Aorta (tissue), 5 donors: ENCODE measurements around the gene IL12RB1. TPM values are rescaled to one million over a fixed set of nuclear protein-coding genes. Genes with fewer than 3 reads are reported as not detected.
A peak's percentile ranks its signal among the peaks of the same experiment; 100 is the strongest.
"Not testable (repeated sequence)": the region's sequence is repeated elsewhere in the genome, so short reads cannot be mapped to it uniquely, and the experiment has no call there.

Experiments
- ATAC-seq: fragments of 200-7000 bp; cut with Tn5 transposase; one replicate; pipeline ENCODE4 v1.9.1; 2022; ENCODE audit warnings: moderate library complexity; ENCODE audit not compliant: low FRiP score
- DNase-seq, 2 donors: peaks; one replicate each; pipeline ENCODE4 v3.0.0-alpha.2; 2020
- H3K27ac ChIP-seq, 2 donors: one replicate each; pipeline ENCODE4 v1.5.1; 2013; ENCODE audit warnings: low read length in 2 of 2, mild to moderate bottlenecking in 2 of 2, moderate library complexity in 2 of 2, control low read depth in 1 of 2, inconsistent platforms in 1 of 2, low read depth in 1 of 2
- H3K27me3 ChIP-seq, 2 donors: one replicate each; pipeline ENCODE4 v1.6.1; 2013; ENCODE audit warnings: control low read depth in 1 of 2, low read length in 1 of 2, mild to moderate bottlenecking in 1 of 2, moderate library complexity in 1 of 2; ENCODE audit not compliant: insufficient read depth in 2 of 2, control insufficient read depth in 1 of 2
- H3K36me3 ChIP-seq, 2 donors: one replicate each; pipeline ENCODE4 v1.6.1; 2013; ENCODE audit warnings: control low read depth in 1 of 2, low read length in 1 of 2, mild to moderate bottlenecking in 1 of 2; ENCODE audit not compliant: insufficient read depth in 2 of 2, control insufficient read depth in 1 of 2
- H3K4me1 ChIP-seq, 2 donors: one replicate each; pipeline ENCODE4 v1.6.1; 2013; ENCODE audit warnings: low read length in 2 of 2, control low read depth in 1 of 2, mild to moderate bottlenecking in 1 of 2, moderate library complexity in 1 of 2; ENCODE audit not compliant: insufficient read depth in 2 of 2, control insufficient read depth in 1 of 2
- H3K4me3 ChIP-seq, 2 donors: one replicate each; pipeline ENCODE4 v1.5.1; 2013; ENCODE audit warnings: low read length in 2 of 2, control low read depth in 1 of 2, mild to moderate bottlenecking in 1 of 2
- H3K9me3 ChIP-seq: one replicate; pipeline ENCODE4 v1.6.1; 2013; ENCODE audit warnings: mild to moderate bottlenecking, low read length; ENCODE audit not compliant: control insufficient read depth
- WGBS, 2 donors: extraction: QIAGEN DNeasy Blood & Tissue Kit; methylation state at CpG; one replicate each; pipeline ENCODE4 v1.1.7; 2013; 5-methylcytosine and 5-hydroxymethylcytosine counted together
- intact Hi-C, 2 donors: fragments of 100-400 bp; cut with DNase I; formaldehyde crosslinking; loops; one replicate each; pipeline versions ENCODE4 v1.14.2 to v1.15.0; 2022
- polyA plus RNA-seq, 2 donors: library from polyadenylated mRNA; stranded (reverse); fragments of 200-250 nt; gene quantifications; one replicate each; pipeline ENCODE4 v1.2.3, GENCODE V29; 2013
- total RNA-seq, 2 donors: library from RNA; stranded (reverse); fragmentation: NEBNext Ultra II Directional; extraction: Animal tissue kit (Norgen Biotek cat#: 25700); gene quantifications; one replicate each; pipeline ENCODE4 v1.2.1, GENCODE V29; 2021
- donor health status: healthy with polysubstance abuse.
- donor health status: Bipolar disorder and iron deficiency.
- donor health status: DM: no; HTN: no; CAD: no.
- donor health status: DM: no; HTN: no; CAD: no.
- donor health status: DM: yes; HTN: yes; CAD: no.

Gene IL12RB1
- total and polyA plus RNA-seq, 4 donors, result 0.69 to 2.6 (median 1.2) TPM

GRCh38 chr19:18097993-18098890 is 11.5 kb upstream of the IL12RB1 start:
- no peaks in the 10 kb centered on the region for H3K9me3 ChIP-seq
- H3K27me3 ChIP-seq, result no peaks in the 10 kb centered on the region
- 38% methylated on average over 22 of the region's 22 CpGs for WGBS, 2 donors

GRCh38 chr19:18097217-18097992 is 10.7 kb upstream of the IL12RB1 start, which contains the start of gene MAST3:
Gene MAST3 (plus strand): TSS chr19:18097778. CDS start chr19:18097793, 15 bp downstream.
- Histone ChIP-seq H3K4me3 (peak within 1 kb of the TSS; percentile 42 to 59), H3K4me1 (no peaks in the 10 kb centered on the region), H3K9me3 (no peaks in the 10 kb centered on the region), H3K36me3 (no peaks in the 10 kb centered on the region), H3K27ac (no peak within 1 kb of the TSS), H3K27me3 (no peaks in the 10 kb centered on the region)
- ATAC-seq (peak; percentile 91), DNase-seq (peak; percentile 93 to 94)
- intact Hi-C loops, result no loop called here
- WGBS, 2 donors, result 23 to 25% methylated on average over 52 to 54 of the region's 54 CpGs

More at GRCh38 chr19:18097993-18098890, 11.5 kb upstream of the IL12RB1 start:
- Histone ChIP-seq H3K4me1 (peaks cover 0 to 2% of the 10 kb centered on the region in 2 donors), H3K36me3 (no peaks in the 10 kb centered on the region), H3K4me3 (peak overlapping the region; percentile 42 to 59), H3K27ac (no peak overlapping the region)
- intact Hi-C loops, result no loop called here
- DNase-seq, result peak in 1 of 2 donors; percentile 64
- ATAC-seq, result no peak

GRCh38 chr19:18096258-18096657 is 9.5 kb upstream of the IL12RB1 start:
- Histone ChIP-seq H3K4me3 (no peak overlapping the region), H3K9me3 (no peaks in the 10 kb centered on the region), H3K36me3 (no peaks in the 10 kb centered on the region), H3K4me1 (no peaks in the 10 kb centered on the region), H3K27ac (no peak overlapping the region), H3K27me3 (no peaks in the 10 kb centered on the region)
- no peak for ATAC-seq
- WGBS, 2 donors, result 94 to 97% methylated on average over 2 of the region's 2 CpGs
- intact Hi-C loops, result no loop called here
- DNase-seq, result no peak

- H3K27me3 ChIP-seq, result no peaks in the 10 kb centered on the region
- H3K4me3 ChIP-seq, result no peak overlapping the region
- H3K9me3 ChIP-seq, result no peaks in the 10 kb centered on the region
- 63 to 65% methylated on average over 6 of the region's 6 CpGs for WGBS, 2 donors
- no peak overlapping the region for H3K27ac ChIP-seq
- no peak for DNase-seq
- no peaks in the 10 kb centered on the region for H3K4me1 ChIP-seq
- intact Hi-C loops, result no loop called here
- ATAC-seq, result no peak
- H3K36me3 ChIP-seq, result no peaks in the 10 kb centered on the region
Measured at GRCh38 chr19:18093439-18094161, 6.9 kb upstream of the IL12RB1 start.

- peak in 1 of 2 donors; percentile 84 for DNase-seq
- Histone ChIP-seq H3K27me3 (no peaks in the 10 kb centered on the region), H3K27ac (no peak overlapping the region), H3K4me1 (no peaks in the 10 kb centered on the region), H3K9me3 (no peaks in the 10 kb centered on the region), H3K4me3 (no peak overlapping the region), H3K36me3 (no peaks in the 10 kb centered on the region)
- WGBS, 2 donors, result 75 to 77% methylated on average over 12 of the region's 12 CpGs
- intact Hi-C loops, result no loop called here
- ATAC-seq, result peak; percentile 15
Measured at GRCh38 chr19:18091217-18091608, 4.5 kb upstream of the IL12RB1 start.

- WGBS, 2 donors, result 45 to 57% methylated on average over 11 to 12 of the region's 12 CpGs
- intact Hi-C loops, result no loop called here
- no peaks in the 10 kb centered on the region for H3K9me3 ChIP-seq
- H3K27ac ChIP-seq, result no peak overlapping the region
- DNase-seq, result no peak
- H3K27me3 ChIP-seq, result no peaks in the 10 kb centered on the region
- ATAC-seq, result no peak
- no peak overlapping the region for H3K4me3 ChIP-seq
- no peaks in the 10 kb centered on the region for H3K36me3 ChIP-seq
- H3K4me1 ChIP-seq, result no peaks in the 10 kb centered on the region
Measured at GRCh38 chr19:18090545-18091216, 3.9 kb upstream of the IL12RB1 start.

GRCh38 chr19:18089726-18090125 is 3.0 kb upstream of the IL12RB1 start:
- H3K4me3 ChIP-seq, result no peak overlapping the region
- no peaks in the 10 kb centered on the region for H3K4me1 ChIP-seq
- 81 to 84% methylated on average over 5 of the region's 5 CpGs for WGBS, 2 donors
- intact Hi-C loops, result no loop called here
- no peaks in the 10 kb centered on the region for H3K9me3 ChIP-seq
- H3K27me3 ChIP-seq, result no peaks in the 10 kb centered on the region
- DNase-seq, result no peak
- H3K27ac ChIP-seq, result no peak overlapping the region
- no peaks in the 10 kb centered on the region for H3K36me3 ChIP-seq
- ATAC-seq, result no peak

GRCh38 chr19:18089096-18089541 is 2.4 kb upstream of the IL12RB1 start:
- intact Hi-C loops, H3K36me3 ChIP-seq, H3K27me3 ChIP-seq, H3K4me3 ChIP-seq, H3K27ac ChIP-seq, DNase-seq, H3K4me1 ChIP-seq, H3K9me3 ChIP-seq: not testable (repeated sequence)
- ATAC-seq, result peak; percentile 61
- 64 to 67% methylated on average over 11 of the region's 11 CpGs for WGBS, 2 donors
